NCI-H2107 treated with DMSO at 0.1 percent for 48 hours (cell line): ENCODE results near the gene TARBP2.

Experiments
- DNase-seq: peaks from one replicate; lab custom pipeline; 2025; ENCODE audit not compliant: unreplicated experiment; lab: John Stamatoyannopoulos, UW

Gene TARBP2

GRCh38 chr12:53552361-53553327 is 51.6 kb downstream of the TARBP2 start:
- no peak for DNase-seq
